Activated CD8-positive, alpha-beta memory T cell treated with anti-CD3 and anti-CD28 coated beads for 24 hours (primary cell): ENCODE measurements around the gene NAA35.
A peak's percentile ranks its signal among the peaks of the same experiment; 100 is the strongest.
"Not testable (repeated sequence)": the region's sequence is repeated elsewhere in the genome, so short reads cannot be mapped to it uniquely, and the experiment has no call there.

Experiments used
- DNase-seq: peaks from one replicate; pipeline ENCODE4 v3.0.0-alpha.2; 2020

Gene NAA35

GRCh38 chr9:85940832-85941621 is at the start of gene NAA35:
NAA35 (plus strand) TSS chr9:85941146; CDS start chr9:85942160, 1,014 bp downstream.
- DNase-seq, result peak; percentile 99

- no peak for DNase-seq
These were observed 48.5 kb upstream of the NAA35 start for GRCh38 chr9:85892401-85892800.

GRCh38 chr9:85895685-85896084 is 45.3 kb upstream of the NAA35 start:
- no peak for DNase-seq

GRCh38 chr9:85897848-85898247 is 43.1 kb upstream of the NAA35 start:
- no peak for DNase-seq

GRCh38 chr9:85898332-85898731 is 42.6 kb upstream of the NAA35 start:
- no peak for DNase-seq

GRCh38 chr9:85899388-85899787 is 41.6 kb upstream of the NAA35 start:
- DNase-seq, result no peak

GRCh38 chr9:85900504-85901201 is 40.3 kb upstream of the NAA35 start:
- peak; percentile 59 for DNase-seq

- DNase-seq, result no peak
These were observed 36.0 kb upstream of the NAA35 start for GRCh38 chr9:85904975-85905374.

- DNase-seq, result no peak
These were observed 35.0 kb upstream of the NAA35 start for GRCh38 chr9:85905957-85906356.

- DNase-seq, result no peak
These were observed 31.6 kb upstream of the NAA35 start for GRCh38 chr9:85909390-85909789.

- no peak for DNase-seq
These were observed 26.8 kb upstream of the NAA35 start for GRCh38 chr9:85914108-85914507.

GRCh38 chr9:85917756-85918155 is 23.2 kb upstream of the NAA35 start:
- DNase-seq, result no peak

GRCh38 chr9:85925493-85925892 is 15.5 kb upstream of the NAA35 start:
- DNase-seq, result no peak

- DNase-seq, result no peak
These were observed 13.9 kb upstream of the NAA35 start for GRCh38 chr9:85927076-85927475.

GRCh38 chr9:85931495-85931894 is 9.5 kb upstream of the NAA35 start:
- no peak for DNase-seq

- not testable (repeated sequence) for DNase-seq
These were observed 5.0 kb upstream of the NAA35 start for GRCh38 chr9:85935950-85936349.

- DNase-seq, result no peak
These were observed 593 bp upstream of the NAA35 start for GRCh38 chr9:85940275-85940831.

GRCh38 chr9:85941622-85941940 is 635 bp downstream of the NAA35 start:
- no peak for DNase-seq

GRCh38 chr9:85941966-85942912 is 1.3 kb downstream of the NAA35 start:
- no peak for DNase-seq

GRCh38 chr9:85942913-85943709 is 2.2 kb downstream of the NAA35 start:
- no peak for DNase-seq

- DNase-seq, result no peak
These were observed 2.9 kb downstream of the NAA35 start for GRCh38 chr9:85943757-85944430.

GRCh38 chr9:85944672-85945071 is 3.7 kb downstream of the NAA35 start:
- no peak for DNase-seq
